Hepatocyte (in vitro differentiated cells): Measurements from ENCODE around the gene LHX3.

ENCODE experiments used
- EZH2 ChIP-seq: fragments of 200-600 bp; sonication (generic); IDR thresholded peaks from 2 replicates; pipeline ENCODE4 v1.6.1; 2016; ENCODE audit warnings: antibody characterized with exemption, mild to moderate bottlenecking, borderline replicate concordance
- TF ChIP-seq, protein P1 (sequence below): fragments of 200-600 bp; sonication (generic); IDR thresholded peaks from 2 replicates; pipeline ENCODE4 v1.5.1; 2016; ENCODE audit warnings: antibody characterized with exemption, mild to moderate bottlenecking; ENCODE audit not compliant: poor library complexity

DNA sequence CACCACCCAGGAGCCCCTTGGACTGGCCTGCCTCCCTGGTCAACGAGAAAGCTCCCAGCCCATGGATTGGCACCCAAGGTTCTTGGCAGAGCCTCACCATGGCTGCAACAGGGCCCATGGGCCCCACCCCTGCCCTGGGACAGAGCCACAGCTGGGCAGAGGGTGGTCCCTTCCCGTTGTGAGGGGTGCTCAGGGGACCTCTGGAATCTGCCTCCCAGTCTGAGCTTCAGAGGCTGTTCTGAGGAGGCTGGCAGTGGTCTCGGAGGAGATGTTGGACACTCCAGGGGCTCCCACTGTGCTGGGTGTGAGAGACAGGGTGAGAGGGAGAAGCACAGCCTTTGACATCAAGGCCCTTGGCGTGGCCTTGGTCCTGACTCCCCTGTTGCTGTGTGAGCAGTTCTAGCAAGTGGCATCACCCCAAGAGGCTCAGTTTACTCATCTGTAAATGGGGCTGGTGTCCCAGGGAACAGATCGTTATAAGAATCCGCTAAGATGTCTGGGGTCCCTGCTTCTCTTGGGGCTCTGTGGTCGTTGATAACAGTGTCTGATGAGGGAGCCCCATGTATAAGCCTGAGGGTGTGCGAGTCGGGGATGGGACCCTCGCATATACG, 33.0 kb downstream of the LHX3 start:
- TF ChIP-seq, protein P1, sequence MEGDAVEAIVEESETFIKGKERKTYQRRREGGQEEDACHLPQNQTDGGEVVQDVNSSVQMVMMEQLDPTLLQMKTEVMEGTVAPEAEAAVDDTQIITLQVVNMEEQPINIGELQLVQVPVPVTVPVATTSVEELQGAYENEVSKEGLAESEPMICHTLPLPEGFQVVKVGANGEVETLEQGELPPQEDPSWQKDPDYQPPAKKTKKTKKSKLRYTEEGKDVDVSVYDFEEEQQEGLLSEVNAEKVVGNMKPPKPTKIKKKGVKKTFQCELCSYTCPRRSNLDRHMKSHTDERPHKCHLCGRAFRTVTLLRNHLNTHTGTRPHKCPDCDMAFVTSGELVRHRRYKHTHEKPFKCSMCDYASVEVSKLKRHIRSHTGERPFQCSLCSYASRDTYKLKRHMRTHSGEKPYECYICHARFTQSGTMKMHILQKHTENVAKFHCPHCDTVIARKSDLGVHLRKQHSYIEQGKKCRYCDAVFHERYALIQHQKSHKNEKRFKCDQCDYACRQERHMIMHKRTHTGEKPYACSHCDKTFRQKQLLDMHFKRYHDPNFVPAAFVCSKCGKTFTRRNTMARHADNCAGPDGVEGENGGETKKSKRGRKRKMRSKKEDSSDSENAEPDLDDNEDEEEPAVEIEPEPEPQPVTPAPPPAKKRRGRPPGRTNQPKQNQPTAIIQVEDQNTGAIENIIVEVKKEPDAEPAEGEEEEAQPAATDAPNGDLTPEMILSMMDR = no peak
- TF ChIP-seq EZH2 = no peak
